HG02763 (cell line): Measurements from ENCODE around the gene SLC49A3.
"Not testable (repeated sequence)": the region's sequence is repeated elsewhere in the genome, so short reads cannot be mapped to it uniquely, and the experiment has no call there.

ENCODE experiments used
- ATAC-seq: cut with Tn5 transposase; IDR thresholded peaks from one replicate; pipeline ENCODE4 v1.9.1; 2021; ENCODE audit warnings: mild to moderate bottlenecking, moderate library complexity; ENCODE audit not compliant: unreplicated experiment

The SLC49A3 gene

DNA sequence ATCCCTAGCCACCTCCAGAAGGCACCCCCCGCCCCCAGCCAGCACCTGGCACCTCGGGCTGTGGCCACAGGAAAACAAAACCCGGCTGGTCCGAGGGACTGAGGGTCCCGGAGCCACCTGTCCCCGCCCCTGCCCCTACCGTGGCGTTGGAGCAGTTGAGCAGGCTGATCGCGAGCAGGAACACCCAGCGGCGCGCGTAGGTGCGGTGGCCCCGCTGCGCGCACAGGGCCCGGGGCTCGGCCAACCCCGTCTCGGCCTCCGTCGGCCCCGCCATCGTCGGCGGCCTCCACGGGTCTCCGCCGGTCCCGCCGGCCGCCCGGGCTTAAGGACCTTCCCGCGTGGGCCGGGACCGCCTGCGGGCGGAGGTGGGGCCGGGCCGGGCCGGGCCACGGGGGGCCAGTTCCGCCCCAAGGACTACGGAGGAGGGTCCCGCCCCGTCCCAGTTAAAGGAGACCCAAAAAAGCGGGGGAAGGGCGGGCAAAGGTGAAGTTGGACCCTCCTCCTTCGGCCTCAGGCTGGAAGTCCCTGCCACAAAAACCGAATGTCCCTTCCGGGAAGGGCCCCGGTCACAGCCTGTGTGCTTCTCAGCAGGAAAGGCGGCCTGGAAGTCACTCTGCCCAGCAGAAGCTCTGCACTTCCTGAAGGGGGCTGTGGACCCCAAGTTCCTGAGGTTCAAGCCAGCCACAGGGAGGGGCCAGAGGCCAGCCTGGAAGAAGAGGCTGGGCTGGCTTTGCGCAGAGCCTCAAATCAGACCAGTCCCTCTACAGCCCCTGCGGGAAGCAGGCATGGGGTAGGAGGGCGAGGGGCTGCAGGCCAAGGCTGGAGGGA, at the start of gene SLC49A3:
Gene SLC49A3 (minus strand): TSS at position 298 of the 828 bp plus-strand sequence. CDS start 24 bp downstream, at position 274.
- ATAC-seq: no peak

DNA sequence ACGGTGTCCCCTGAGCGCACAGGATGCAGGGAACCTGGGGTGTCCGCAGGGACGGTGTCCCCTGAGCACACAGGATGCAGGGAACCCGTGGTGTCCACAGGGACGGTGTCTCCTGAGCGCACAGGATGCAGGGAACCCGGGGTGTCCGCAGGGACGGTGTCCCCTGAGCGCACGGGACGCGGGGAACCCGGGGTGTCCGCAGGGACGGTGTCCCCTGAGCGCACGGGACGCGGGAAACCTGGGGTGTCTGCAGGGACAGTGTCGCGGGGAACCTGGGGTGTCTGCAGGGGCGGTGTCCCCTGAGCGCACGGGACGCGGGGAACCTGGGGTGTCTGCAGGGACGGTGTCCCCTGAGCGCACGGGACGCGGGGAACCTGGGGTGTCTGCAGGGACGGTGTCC, 47.6 kb upstream of the SLC49A3 start:
- not testable (repeated sequence) for ATAC-seq

DNA sequence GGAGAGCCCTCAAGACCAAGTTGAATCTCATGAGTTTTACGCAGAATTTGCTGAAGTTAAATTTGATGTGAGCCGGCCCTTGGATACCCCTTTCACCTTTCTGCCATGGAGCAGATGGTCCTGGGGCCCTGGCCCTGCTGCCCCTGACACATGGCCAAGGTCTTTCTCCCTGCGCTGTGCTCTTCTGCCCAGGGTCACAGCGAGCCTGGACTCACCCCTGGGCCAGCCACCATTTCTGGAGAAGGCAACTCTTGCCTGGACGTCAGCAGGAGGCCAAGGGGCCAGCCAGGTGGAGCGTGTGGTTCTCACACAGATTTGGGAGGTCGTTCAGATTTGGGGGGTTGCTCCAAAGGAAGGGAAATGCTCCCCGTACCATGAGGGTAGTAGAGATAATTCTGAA, 46.6 kb upstream of the SLC49A3 start:
- ATAC-seq: no peak

DNA sequence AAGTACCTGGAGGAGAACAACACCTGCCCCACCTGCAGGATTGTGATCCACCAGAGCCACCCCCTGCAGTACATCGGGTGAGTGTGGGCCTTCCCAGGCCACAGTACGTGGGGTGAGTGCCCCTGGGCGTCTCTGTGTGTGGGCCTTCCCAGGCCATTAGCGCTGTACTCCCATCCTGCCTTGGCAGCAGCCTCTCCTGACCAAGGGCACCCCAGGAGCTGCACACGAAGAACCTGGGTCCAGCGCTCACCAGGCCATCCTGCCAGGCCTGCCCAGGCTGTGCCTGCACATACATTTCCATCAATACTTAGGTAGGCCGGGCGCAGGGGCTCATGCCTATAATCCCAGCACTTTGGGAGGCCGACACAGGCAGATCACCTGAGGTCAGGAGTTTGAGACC, 46.0 kb upstream of the SLC49A3 start:
- no peak for ATAC-seq

DNA sequence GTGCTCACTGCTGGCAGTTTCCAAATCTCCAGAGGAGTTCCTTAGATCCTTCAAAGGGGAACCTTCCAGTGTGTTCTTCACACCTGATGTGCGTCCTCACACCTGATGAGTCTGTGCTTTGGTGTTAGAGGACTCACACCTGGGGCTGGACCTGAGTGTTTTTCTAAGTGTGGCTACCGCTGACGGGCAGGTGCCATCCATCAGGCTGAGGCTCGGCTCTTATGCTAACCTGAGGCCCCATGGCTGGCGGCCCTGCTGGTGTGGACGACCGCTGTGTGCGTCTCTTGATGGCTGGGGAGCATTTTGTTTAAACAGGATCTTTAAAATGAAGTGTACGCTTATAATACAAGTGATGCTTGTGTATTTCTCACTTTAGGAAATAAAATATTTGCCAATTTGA, 45.1 kb upstream of the SLC49A3 start:
- no peak for ATAC-seq

DNA sequence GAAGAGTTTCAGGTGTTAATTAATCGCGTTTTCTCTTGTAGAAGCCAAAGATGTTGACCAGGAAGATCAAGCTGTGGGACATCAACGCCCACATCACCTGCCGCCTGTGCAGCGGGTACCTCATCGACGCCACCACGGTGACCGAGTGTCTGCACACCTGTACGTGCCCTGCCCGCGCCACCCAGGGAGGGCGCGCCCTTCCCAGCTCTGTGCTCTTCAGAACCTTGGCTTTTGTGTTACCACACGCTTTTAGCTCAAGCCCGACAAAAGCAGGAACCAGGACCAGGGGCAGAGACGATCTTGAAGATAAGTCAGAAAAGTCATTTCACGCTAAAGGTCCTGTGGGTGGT, 44.7 kb upstream of the SLC49A3 start:
- no peak for ATAC-seq

DNA sequence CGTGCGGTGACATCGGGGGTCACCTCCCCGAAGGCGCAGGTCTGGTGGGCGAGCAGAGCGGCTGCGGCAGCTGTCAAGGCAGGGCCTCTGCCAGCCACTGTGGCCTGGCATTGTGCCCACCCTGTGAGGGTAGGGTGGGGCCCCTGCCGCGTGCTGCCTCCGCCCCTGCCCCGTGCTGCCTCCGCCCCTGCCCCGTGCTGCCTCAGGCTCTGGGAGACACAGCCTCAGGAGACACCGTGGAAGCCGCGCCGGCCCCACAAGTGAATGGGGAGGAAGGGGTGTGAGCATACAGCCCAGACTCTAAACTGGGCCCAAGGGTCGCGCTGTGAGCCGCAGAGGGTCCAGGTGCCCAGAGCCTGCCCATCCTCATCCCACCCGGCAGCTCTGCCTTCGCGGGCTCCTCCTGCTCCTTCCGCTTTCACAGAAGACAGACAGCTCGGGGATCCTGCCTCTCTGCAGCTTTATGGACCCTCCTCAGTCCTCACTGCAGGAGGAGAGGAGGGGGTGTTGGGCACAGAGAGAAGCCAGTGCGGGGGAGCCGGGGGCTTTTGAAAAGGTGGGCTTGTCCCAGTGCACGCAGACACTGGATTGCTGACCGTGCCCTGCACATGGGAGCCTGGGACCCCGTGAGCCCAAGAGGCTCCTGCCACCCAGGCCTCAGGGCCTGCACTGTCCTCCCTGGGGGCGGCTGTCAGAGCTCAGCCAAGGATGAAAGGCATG, 44.1 kb upstream of the SLC49A3 start:
- no peak for ATAC-seq

DNA sequence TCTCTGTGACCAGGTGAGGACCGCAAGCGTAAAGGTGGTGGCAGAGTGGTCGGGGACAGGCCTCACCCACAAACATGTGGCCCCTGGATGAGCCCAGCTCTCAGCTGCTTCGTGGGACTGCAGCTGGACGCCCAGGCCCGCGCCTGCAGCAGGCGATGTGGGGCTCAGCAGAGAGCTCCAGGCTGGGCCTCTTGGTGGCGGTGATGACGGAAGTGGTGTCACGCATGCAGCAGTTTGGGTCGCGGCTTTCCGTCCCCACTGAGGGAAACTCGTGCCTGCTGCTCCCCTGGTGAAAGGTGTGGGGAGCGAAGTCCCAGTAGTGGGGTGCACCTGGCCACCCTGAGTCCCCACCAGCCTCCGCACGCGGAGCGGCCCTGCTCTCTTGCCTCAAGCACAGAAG, 43.5 kb upstream of the SLC49A3 start:
- no peak for ATAC-seq

DNA sequence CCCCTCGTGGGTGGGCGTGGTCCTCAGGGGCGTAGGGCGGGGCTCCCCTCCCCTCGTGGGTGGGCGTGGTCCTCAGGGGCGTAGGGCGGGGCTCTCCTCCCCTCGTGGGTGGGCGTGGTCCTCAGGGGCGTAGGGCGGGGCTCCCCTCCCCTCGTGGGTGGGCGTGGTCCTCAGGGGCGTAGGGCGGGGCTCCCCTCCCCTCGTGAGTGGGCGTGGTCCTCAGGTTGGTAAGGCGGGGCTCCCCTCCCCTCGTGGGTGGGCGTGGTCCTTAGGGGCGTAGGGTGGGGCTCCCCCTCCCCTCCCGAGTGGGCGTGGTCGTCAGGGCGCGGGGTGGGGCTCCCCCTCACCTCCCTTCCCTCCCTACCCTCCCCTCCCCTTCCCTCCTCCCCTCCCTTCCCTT, 43.0 kb upstream of the SLC49A3 start:
- ATAC-seq: not testable (repeated sequence)

DNA sequence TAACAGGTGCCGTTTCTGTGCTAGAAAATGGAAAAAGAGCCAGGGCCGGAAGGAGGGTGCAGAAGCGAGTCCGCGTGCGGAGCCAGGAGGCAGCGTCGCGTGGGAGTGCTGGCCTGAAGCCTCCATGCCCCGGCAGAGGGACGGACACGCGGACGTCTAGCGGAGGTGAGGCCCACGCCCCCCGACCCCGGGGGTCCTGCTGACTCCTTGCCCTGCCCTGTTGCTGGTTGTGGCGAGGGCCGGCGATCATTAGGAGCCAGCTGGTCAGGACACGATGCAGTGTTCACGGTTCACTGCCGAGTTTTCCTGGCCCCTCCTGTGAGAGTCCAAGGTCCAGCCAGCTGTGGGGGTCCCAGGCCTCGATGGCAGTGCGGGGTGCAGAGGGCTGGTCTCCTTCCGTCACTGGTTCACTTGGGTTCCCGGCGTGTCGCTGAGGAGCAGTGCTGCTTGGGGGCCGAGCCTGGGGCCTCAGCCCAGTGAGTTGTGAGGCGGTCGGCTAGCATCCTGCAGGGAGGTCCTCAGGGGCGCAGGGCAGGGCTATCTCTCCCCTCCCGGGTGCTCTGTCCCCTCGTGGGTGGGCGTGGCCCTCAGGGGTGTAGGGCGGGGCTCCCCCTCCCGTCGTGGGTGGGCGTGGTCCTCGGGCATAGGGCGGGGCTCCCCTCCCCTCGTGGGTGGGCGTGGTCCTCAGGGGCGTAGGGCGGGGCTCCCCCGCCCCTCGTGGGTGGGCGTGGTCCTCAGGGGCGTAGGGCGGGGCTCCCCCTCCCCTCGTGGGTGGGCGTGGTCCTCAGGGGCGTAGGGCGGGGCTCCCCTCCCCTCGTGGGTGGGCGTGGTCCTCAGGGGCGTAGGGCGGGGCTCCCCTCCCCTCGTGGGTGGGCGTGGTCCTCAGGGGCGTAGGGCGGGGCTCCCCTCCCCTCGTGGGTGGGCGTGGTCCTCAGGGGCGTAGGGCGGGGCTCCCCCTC, 42.3 kb upstream of the SLC49A3 start:
- ATAC-seq: not testable (repeated sequence)

DNA sequence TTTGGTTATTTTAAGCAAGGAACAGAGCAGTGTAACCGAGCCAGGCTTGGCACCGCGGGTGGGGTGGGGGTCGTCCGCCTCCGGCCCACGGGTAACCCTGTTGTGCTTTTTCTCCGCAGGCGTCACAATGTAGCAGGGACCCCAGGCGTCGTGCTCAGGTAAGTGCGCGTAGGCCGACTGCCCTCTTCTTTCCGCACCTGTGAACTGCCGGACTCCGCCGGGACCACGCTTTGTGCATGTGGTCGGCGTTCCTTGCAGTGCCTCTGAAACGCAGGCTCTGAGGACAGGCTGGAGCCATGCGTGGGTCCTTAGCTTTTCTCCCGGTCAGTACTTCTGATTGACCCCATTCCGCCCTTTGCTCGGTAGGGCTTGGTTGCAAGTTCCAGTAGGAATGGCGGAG, 41.6 kb upstream of the SLC49A3 start:
- ATAC-seq: no peak

DNA sequence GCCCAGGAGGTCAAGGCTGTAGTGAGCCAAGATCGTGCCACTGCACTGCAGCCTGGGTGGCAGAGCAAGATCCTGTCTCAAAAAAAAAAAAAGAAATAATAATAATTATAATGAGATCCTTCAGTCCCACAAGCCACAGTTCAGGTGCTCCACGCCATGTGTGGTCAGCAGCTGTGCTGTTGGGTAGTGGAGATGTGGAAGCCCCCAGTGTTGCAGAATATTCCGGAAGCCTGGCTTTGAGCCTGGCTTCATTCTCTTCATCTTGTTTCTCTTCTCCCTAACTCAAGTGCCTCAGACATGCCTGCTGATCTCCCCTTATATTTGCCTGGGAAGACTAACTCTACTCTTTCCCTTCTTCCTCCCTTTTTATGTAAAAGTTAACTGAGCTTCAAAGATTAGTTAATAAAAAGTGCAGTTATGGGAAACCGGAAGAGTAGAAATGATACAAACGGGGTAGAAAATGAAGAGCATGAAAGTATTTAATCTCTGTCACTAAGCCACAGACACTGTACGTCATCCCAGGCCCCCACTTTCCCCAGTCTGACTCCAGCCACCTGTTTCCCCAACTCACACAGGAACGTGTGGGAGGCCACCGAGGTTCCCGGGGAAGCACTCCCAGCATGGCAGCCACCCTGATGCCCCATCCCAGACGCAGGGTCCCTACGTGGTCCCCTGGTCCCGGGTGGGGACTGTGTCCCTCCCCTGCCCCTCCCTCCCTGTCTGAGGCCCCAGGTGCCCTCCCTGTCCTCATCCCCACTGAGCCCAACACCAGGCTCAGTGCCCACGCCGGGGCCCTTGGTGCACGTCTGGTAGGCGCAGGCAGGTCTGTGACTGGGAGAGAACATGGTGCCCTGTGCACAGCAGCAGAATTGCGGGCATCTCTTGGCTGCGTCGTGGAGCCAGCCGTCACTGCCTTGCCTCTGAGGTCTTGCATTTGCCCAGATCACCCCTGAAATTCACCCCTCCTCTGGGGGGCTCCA, 40.7 kb upstream of the SLC49A3 start:
- no peak for ATAC-seq

DNA sequence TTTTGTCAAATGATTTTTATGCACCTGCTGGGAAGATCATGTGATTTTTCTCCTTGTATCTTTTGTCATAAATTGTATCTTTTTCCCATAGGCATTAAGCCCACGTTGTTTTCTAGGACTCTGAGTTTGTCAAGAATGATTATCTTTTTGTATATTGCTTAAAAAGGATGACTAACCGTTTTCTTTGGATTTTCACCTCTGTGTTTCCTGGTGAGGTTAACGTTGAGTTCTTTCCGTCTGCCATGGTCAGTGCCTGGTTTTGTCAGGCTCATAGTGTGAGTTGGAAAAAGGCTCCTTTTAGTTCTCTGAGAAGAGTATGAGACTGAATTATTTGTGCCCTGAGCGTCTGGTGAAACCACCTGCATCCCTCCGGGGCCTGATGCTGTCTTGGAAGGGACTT, 38.6 kb upstream of the SLC49A3 start:
- ATAC-seq: no peak

DNA sequence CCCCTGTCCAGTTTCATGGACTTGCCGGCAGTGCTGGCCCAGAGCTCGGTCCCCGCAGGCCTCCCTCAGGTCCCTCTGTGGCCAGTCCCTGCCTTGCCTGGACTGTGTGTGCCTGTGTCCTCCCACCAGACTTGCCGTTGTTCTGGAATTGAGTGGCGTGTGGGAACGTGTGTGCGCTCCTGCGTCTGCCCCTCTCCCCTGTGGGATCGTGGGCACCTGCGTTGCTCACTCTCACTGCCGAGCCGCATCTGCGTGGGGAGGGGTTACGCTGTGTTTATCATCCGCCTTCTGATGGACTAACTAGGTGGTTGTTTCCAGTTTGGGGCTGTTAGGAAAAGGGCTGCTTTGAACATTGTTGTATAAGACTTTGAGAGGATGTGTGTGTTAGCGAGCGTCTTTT, 37.9 kb upstream of the SLC49A3 start:
- ATAC-seq: no peak

DNA sequence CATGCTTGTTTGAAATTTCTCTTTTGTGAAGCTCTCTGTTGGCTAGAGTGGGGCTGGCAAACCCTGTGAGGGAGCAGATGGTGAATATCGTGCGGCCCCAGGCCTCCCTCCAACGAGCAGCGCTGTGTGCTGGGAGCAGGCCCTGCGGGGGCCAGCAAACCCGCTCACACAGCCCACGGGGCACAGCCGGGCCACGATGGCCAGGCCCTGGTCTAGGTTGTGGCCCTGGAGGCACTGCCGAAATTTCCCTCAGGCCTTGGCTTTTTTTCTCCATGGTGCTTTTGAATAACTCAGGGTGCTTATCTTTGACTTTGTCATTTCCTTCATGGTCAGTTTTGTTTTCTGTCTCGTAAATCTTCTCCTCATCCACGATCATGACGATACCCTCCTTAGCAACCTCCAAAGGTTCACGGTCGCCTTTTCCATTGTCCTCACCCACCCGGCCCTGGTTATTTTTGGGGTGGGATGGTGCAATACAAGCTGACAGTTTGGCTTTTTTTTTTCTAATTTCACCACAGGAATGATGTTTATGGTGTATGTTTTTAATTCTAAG, 37.4 kb upstream of the SLC49A3 start:
- no peak for ATAC-seq

DNA sequence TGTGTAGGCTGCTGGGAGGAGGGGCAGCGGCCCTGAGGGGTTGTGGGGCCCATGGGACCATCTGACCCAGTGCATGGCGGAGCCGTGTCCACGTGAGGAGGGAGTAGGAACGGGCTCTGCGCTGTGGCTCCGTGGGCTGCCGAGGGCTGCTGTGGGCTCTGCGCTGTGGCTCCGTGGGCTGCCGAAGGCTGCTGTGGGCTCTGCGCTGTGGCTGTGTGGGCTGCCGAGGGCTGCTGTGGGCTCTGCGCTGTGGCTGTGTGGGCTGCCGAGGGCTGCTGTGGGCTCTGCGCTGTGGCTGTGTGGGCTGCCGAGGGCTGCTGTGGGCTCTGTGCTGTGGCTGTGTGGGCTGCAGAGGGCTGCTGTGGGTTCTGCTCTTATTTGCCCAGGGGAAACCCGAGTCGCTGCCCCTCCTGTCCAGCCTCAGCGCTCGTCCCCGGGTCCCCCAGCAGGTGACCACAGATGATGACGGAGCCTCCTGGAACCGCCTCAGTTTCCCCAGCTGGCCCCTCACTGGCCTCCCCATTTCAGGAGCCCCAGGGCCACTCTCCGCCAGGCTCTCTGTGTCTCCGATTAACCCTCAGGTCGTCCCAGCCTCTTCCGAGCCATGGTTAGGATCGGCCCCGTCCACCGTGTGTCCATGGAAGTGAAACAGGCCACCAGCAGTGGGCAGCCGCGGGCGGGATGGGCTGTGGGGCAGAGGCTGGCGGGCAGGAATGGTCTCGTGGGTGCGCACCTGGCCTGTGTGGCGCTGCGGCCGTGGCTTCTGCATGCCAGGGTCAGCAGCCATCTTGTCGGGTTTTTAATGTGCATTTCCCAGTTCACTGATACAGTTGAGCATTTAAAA, 36.7 kb upstream of the SLC49A3 start:
- no peak for ATAC-seq

DNA sequence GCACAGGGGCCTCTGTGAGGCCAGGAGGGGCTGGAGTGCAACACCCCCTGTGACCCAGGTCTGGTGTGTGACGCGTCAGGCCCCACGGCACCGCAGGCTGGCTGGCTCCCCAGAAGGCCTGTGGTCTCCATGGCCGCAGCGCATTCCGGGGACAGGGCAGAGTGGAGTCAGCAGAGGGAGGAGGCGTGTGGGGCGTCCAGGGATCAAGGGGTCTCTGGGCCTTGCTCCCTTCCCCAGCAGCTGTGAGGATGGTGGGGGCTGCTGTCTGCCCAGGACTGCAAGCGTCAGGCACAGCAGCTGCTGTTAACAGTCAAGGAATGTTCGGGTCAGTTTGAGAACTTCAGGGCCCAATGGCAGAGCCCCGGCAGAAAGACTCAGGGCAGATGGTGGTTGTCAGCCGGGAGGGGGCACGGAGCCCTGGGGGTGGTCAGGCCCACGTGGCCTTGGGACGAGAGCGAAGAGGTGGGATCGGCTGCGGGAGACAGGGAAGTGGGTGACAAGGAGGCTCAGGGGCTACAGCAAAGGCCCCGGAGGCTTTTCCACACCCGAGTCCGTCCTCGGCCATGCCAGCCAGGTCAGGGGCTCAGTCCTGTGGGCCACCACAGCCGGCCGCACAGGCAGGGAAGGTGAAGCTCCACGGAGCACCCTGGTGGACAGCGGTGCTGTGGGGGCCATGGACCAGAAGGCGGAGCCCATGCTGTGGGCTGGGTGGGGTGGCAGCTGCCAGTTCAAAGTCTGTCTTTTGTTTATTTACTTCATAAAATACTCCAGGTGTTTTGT, 35.0 kb upstream of the SLC49A3 start:
- ATAC-seq: no peak

DNA sequence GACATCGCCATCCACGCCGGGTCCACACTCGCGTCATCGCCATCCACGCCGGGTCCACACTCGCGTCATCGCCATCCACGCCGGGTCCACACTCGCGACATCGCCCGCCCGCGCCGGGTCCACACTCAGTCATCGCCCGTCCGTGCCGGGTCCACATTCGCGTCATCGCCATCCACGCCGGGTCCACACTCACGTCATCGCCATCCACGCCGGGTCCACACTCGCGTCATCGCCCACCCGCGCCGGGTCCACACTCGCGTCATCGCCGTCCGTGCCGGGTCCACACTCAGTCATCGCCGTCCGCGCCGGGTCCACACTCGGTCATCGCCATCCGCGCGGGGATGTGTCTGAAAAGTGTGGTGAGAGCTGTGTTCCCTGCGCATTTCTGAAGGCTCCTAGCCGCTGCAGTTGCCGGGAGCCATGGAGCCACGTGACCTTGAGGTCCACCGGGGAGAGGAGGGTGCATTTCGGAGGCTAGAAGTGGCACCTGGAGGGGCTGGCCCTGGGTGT, 34.0 kb upstream of the SLC49A3 start:
- no peak for ATAC-seq
